Stomach (tissue), 9 donors: ENCODE results near the gene EIF4E1B. TPM values are rescaled to one million over a fixed set of nuclear protein-coding genes. Genes with fewer than 3 reads are reported as not detected.

Source experiments
- DNase-seq, 2 donors: peaks; one replicate each; pipeline versions ENCODE4 v3.0.0 to v3.0.0-alpha.2; 2013 to 2019
- H3K27ac ChIP-seq, 5 donors: fragments of 200-600 bp in 4 of 5; sonication (generic) in 4 of 5; one replicate each; pipeline ENCODE4 v1.5.1; 2013 to 2019; ENCODE audit warnings: mild to moderate bottlenecking in 1 of 5, moderate library complexity in 1 of 5
- H3K27me3 ChIP-seq, 3 donors: fragments of 200-600 bp; sonication (generic); one replicate each; pipeline ENCODE4 v1.5.1; 2017 to 2019; ENCODE audit warnings: mixed run types in 1 of 3
- H3K36me3 ChIP-seq, 4 donors: fragments of 200-600 bp; sonication (generic); 1 replicate in 3 of 4; 2 replicates in 1 of 4; pipeline ENCODE4 v1.5.1; 2016 to 2019
- H3K4me1 ChIP-seq, 4 donors: fragments of 200-600 bp; sonication (generic); one replicate each; pipeline ENCODE4 v1.5.1; 2016 to 2019
- H3K4me3 ChIP-seq, 4 donors: fragments of 200-600 bp; sonication (generic) in 3 of 4; one replicate each; pipeline ENCODE4 v1.5.1; 2016 to 2019; ENCODE audit warnings: mild to moderate bottlenecking in 1 of 4
- H3K9me3 ChIP-seq, 4 donors: fragments of 200-600 bp; sonication (generic); one replicate each; pipeline ENCODE4 v1.5.1; 2016 to 2019
- EP300 ChIP-seq: sonication (generic); formaldehyde crosslinking; IDR thresholded peaks from one replicate; pipeline ENCODE4 v1.6.1; 2017; ENCODE audit warnings: antibody characterized with exemption
- POLR2A ChIP-seq, 4 donors: fragments of 450-650 bp; IDR thresholded peaks; one replicate each; pipeline ENCODE4 v1.6.1; 2016; ENCODE audit warnings: antibody characterized with exemption in 4 of 4, control low read depth in 2 of 4, mild to moderate bottlenecking in 1 of 4, moderate library complexity in 1 of 4
- POLR2AphosphoS5 ChIP-seq, 3 donors: sonication (generic); formaldehyde crosslinking; IDR thresholded peaks; one replicate each; pipeline ENCODE4 v1.6.1; 2016; ENCODE audit warnings: antibody characterized with exemption in 3 of 3
- WGBS, 5 donors: extraction: QIAGEN DNeasy Blood & Tissue Kit in 3 of 5; methylation state at CpG; one replicate each; pipeline versions ENCODE4 v1.1.5 to v1.1.7; 2013 to 2018; 5-methylcytosine and 5-hydroxymethylcytosine counted together
- intact Hi-C: fragments of 100-400 bp; cut with DNase I; formaldehyde crosslinking; loops from one replicate; pipeline ENCODE4 v1.15.1; 2023; ENCODE audit warnings: low total_unique reads
- polyA plus RNA-seq, 3 donors: library from polyadenylated mRNA; stranded (reverse); fragments of 200-250 nt; gene quantifications; one replicate each; pipeline ENCODE4 v1.2.3, GENCODE V29; 2013
- total RNA-seq, 5 donors: library from RNA; depleted of rRNA; stranded (reverse); fragments of >200 nt; gene quantifications; one replicate each; pipeline versions ENCODE4 v1.1.0 to v1.2.3, GENCODE V29; 2014 to 2016
- TF ChIP-seq, protein P1 (sequence below), 7 experiments: fragments of 450-650 bp in 4 of 7; fragments of 200-600 bp in 3 of 7; sonication (generic) in 3 of 7; IDR thresholded peaks; one replicate each; pipeline ENCODE4 v1.5.1; 2016 to 2019; ENCODE audit warnings: antibody characterized with exemption in 7 of 7, control low read depth in 2 of 7, mild to moderate bottlenecking in 1 of 7
- donor health status: healthy with polysubstance abuse.
- donor health status: Bipolar disorder and iron deficiency.
- donor health status: healthy.

The EIF4E1B gene
- total and polyA plus RNA-seq, 8 donors = not detected

DNA sequence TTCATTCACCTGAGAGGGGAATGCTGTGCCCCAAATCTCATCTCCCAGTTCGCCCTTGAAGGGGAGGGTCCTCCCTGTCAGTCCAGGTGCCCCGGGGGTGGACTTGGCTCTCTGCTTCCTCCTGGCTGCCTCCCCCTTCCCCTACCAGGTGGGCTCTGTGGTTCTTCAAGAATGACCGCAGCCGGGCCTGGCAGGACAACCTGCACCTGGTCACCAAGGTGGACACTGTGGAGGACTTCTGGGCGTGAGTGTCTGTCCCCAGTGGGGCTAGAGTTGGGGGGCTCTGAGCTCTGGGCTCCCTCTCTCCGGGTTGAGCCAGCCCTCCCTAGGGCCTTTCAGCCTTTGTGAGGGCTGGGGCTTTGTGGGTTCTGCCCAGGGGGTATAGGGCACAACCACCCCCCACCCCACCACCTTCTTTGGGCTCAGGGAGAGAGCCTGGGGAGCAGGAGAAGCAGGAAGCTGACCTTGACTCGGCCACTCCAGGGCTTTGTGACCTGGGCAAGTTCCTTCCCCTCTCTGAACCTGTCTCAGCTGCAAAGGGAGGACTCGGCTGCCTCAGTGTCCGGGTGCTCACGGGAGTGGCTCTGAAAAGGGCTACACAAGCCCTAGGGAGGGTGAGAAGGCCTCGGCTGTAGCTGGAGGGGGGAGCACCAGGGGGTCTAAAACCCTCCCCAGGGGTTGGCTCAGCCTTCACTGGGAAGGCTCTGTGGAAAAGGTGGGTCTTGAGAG lies 13.2 kb downstream of the EIF4E1B start:
- no peak for DNase-seq
- Histone ChIP-seq H3K27ac (no peak overlapping the region), H3K4me3 (no peak overlapping the region), H3K27me3 (no peaks in the 10 kb centered on the region), H3K4me1 (peaks cover 9 to 20% (median 18%) of the 10 kb centered on the region in 4 donors), H3K9me3 (no peaks in the 10 kb centered on the region), H3K36me3 (no peaks in the 10 kb centered on the region)
- WGBS, 5 donors = 75 to 82% (median 79%) methylated on average over 10 to 11 of the region's 11 CpGs
- intact Hi-C loops = no loop called here
- TF ChIP-seq, protein P1, sequence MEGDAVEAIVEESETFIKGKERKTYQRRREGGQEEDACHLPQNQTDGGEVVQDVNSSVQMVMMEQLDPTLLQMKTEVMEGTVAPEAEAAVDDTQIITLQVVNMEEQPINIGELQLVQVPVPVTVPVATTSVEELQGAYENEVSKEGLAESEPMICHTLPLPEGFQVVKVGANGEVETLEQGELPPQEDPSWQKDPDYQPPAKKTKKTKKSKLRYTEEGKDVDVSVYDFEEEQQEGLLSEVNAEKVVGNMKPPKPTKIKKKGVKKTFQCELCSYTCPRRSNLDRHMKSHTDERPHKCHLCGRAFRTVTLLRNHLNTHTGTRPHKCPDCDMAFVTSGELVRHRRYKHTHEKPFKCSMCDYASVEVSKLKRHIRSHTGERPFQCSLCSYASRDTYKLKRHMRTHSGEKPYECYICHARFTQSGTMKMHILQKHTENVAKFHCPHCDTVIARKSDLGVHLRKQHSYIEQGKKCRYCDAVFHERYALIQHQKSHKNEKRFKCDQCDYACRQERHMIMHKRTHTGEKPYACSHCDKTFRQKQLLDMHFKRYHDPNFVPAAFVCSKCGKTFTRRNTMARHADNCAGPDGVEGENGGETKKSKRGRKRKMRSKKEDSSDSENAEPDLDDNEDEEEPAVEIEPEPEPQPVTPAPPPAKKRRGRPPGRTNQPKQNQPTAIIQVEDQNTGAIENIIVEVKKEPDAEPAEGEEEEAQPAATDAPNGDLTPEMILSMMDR (IDR thresholded peaks at IDR 0.05) = no peak
- TF ChIP-seq POLR2A (IDR thresholded peaks at IDR 0.05) (no peak), EP300 (no peak), POLR2AphosphoS5 (IDR thresholded peaks at IDR 0.05) (no peak)

DNA sequence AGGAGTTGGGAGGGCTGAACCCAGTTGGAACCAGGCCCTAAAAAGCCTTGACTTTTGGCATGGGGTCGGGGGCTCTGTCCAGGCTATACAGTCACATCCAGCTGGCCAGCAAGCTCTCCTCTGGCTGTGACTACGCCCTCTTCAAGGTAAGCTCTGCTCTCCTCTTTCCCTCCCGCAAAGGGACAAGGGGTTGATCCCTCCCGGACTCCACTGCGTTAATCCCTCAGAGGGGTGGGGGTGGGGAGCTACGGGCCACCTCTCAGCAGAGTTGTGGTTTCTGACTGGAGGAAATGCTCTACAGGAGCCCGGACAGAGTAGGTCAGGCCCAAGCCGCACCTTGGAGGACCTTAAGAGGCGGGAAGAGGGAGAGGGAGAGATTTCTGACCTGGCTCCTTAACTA lies 13.8 kb downstream of the EIF4E1B start:
- H3K27ac ChIP-seq = no peak overlapping the region
- peaks cover 14 to 24% (median 24%) of the 10 kb centered on the region in 4 donors for H3K4me1 ChIP-seq
- intact Hi-C loops = no loop called here
- WGBS, 5 donors = 53 to 78% (median 67%) methylated on average over 3 to 9 of the region's 9 CpGs
- DNase-seq = no peak
- H3K27me3 ChIP-seq = no peaks in the 10 kb centered on the region
- TF ChIP-seq POLR2AphosphoS5 (IDR thresholded peaks at IDR 0.05) (no peak), EP300 (no peak)
- H3K9me3 ChIP-seq = no peaks in the 10 kb centered on the region
- H3K4me3 ChIP-seq = no peak overlapping the region
- no peaks in the 10 kb centered on the region for H3K36me3 ChIP-seq

DNA sequence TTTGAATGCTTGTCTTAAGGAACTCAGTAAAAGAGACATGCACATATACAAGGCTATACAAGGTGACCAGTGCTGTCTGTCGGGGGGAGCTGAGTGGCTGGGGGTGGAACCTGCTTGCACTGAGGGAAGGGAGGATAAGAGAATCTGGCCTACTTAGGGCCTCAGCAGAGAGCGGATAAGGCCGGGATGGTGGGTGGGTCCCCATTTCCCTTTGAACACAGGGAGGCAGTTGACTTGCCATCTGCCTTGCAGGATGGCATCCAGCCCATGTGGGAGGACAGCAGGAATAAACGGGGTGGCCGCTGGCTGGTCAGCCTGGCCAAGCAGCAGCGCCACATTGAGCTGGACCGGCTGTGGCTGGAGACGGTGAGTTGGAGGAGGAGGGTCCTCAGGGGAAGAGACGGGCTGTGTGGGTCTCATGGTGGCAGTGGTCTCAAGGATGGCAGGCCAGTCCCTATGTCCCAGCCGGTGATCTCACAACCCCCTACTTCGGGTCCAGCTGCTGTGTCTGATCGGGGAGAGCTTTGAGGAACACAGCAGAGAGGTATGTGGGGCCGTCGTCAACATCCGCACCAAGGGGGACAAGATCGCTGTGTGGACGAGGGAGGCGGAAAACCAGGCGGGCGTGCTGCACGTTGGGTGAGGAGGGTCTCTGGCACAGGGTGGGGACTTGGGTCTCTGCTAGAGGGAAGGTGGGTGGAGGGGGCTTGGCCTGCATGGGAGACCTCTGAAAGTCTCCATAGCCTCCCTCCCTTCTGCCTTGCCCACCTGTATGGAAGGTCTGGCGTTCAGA lies 14.6 kb downstream of the EIF4E1B start:
- Histone ChIP-seq H3K36me3 (no peaks in the 10 kb centered on the region), H3K4me3 (no peak overlapping the region), H3K9me3 (no peaks in the 10 kb centered on the region), H3K4me1 (peaks cover 14 to 30% (median 26%) of the 10 kb centered on the region in 4 donors), H3K27ac (no peak overlapping the region), H3K27me3 (no peaks in the 10 kb centered on the region)
- WGBS, 5 donors = 88 to 95% (median 93%) methylated on average over 21 to 22 of the region's 22 CpGs
- intact Hi-C loops = no loop called here
- no peak for DNase-seq
- TF ChIP-seq POLR2A (IDR thresholded peaks at IDR 0.05) = no peak
- TF ChIP-seq, protein P1 (IDR thresholded peaks at IDR 0.05) = no peak
- no peak for TF ChIP-seq POLR2AphosphoS5 (IDR thresholded peaks at IDR 0.05)
- no peak for TF ChIP-seq EP300

DNA sequence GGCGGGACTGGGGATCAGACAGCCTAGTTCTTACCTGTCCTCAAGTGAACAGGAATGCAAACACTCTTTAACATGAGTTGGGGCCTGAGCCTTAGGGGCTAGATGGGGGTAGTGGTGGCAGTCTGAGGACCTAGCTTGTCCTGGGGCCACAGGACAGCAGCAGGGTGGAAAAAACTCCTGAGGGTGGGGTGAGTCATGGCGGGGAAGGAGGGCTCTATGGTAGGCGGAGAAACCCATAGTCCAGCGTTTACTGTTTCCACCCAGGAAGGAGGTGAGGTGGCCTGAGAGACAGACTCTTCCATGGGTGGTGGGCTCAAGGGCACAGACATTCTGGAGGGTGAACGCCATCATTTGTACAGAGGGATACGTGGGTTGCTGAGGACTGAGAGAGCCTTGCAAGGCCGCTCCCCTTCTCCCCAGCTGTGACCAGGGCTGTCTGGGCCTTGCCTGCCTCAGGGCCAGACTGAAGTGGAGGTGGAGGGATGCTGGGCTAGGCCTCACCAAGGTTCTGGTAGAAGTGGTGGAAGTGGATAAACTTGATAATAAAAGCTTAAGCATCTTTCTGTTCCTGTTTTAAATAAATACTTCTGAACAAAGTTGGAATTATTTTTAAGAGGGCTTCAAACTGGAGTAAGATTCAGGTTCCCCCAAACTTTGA lies 15.7 kb downstream of the EIF4E1B start:
- Histone ChIP-seq H3K27me3 (no peaks in the 10 kb centered on the region), H3K9me3 (no peaks in the 10 kb centered on the region), H3K4me1 (peaks cover 14 to 41% (median 26%) of the 10 kb centered on the region in 4 donors), H3K4me3 (peak overlapping the region in 3 of 4 donors; percentile 82), H3K36me3 (no peaks in the 10 kb centered on the region), H3K27ac (peak overlapping the region in 4 of 5 donors; percentile 64 to 89 (median 86))
- TF ChIP-seq EP300 (no peak), POLR2A (IDR thresholded peaks at IDR 0.05) (no peak), POLR2AphosphoS5 (IDR thresholded peaks at IDR 0.05) (no peak)
- TF ChIP-seq, protein P1 (IDR thresholded peaks at IDR 0.05) = no peak
- no peak for DNase-seq
- 90 to 95% (median 91%) methylated on average over 7 of the region's 7 CpGs for WGBS, 5 donors
- intact Hi-C loops = no loop called here
